ENCODE data around the gene LRIG1. TPM values are rescaled to one million over a fixed set of nuclear protein-coding genes. Genes with fewer than 3 reads are reported as not detected.

LRIG1 gene
- total and polyA plus RNA-seq, 2 of the 8 experiments (the other 6 are each of a cell fraction or from before 2014, with no cell fraction given), result 78.1 to 88.7 TPM

DNA sequence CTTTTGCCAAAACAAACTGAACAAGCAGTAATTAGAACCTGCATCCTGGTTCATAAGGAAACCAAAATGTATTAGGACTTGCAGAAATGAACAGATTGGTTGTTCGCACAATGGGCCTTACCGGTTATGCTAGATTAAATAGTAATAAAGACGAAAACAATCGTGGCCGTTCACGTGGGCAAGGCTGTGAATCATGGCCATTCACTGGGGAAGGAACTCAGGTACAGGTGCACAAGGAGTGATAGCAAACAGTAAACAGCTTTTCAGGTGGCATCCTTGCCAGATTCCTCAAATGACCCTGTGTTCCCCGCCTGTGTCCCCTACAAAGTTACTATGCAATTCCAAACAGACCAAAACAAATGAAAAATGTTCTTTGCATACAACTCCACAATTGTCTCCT, 8.2 kb downstream of the LRIG1 start (continued):
- TF ChIP-seq CHD7 (IDR thresholded peaks at IDR 0.05; ENCODE audit: insufficient replicate concordance, low read length) (no peak), TCF12 (IDR thresholded peaks at IDR 0.05; ENCODE audit: low read depth, low read length) (no peak), SP1 (IDR thresholded peaks at IDR 0.05; ENCODE audit: low read depth, low read length) (no peak), MAFK (IDR thresholded peaks at IDR 0.05; ENCODE audit: low read depth, low read length) (no peak), RBBP5 (IDR thresholded peaks at IDR 0.05; ENCODE audit: borderline replicate concordance, low read depth, low read length) (no peak), JUND (IDR thresholded peaks at IDR 0.05; ENCODE audit: low read length) (no peak), KDM5A (IDR thresholded peaks at IDR 0.05; ENCODE audit: low read length) (no peak), CTBP2 (IDR thresholded peaks at IDR 0.05; ENCODE audit: borderline replicate concordance, insufficient read depth, insufficient read length, low read length) (no peak), ATF2 (IDR thresholded peaks at IDR 0.05; ENCODE audit: low read length) (no peak), CREB1 (IDR thresholded peaks at IDR 0.05) (no peak), TAF7 (optimal IDR thresholded peaks at IDR 0.05; ENCODE audit: borderline replicate concordance, low read depth, low read length) (no peak)
